ENCODE results near the gene RGP1. TPM values are rescaled to one million over a fixed set of nuclear protein-coding genes. Genes with fewer than 3 reads are reported as not detected.

RGP1 gene
- total and polyA plus RNA-seq, 9 of the 15 experiments (the other 6 are each of a cell fraction or from before 2014, with no cell fraction given) = 0.42 to 13.8 (median 6.7) TPM

- no peak for TF ChIP-seq ESRRB (CRISPR knock-in tag; IDR thresholded peaks at IDR 0.05; ENCODE audit: borderline replicate concordance)
- no peak for TF ChIP-seq MYC (IDR thresholded peaks at IDR 0.05; ENCODE audit: low read depth, low read length)
- no peak for TF ChIP-seq MYC (CRISPR knock-in tag; IDR thresholded peaks at IDR 0.05; ENCODE audit: borderline replicate concordance, low read depth)
- no peak for TF ChIP-seq JUN (IDR thresholded peaks at IDR 0.05; ENCODE audit: borderline replicate concordance, low read depth, low read length)
- TF ChIP-seq JUN (CRISPR knock-in tag; IDR thresholded peaks at IDR 0.05; ENCODE audit: borderline replicate concordance) = no peak
- TF ChIP-seq HDAC3 (IDR thresholded peaks at IDR 0.05; ENCODE audit: borderline replicate concordance, partially characterized antibody) = no peak
- peak; percentile 47; the same call in 1 of the 2 replicates for TF ChIP-seq JUND (IDR thresholded peaks at IDR 0.05; ENCODE audit: borderline replicate concordance, low read depth, low read length)
- peak; percentile 34; the same call in 1 of the 3 replicates for TF ChIP-seq JUND (tag; IDR thresholded peaks at IDR 0.05; ENCODE audit: borderline replicate concordance, low read depth, low read length)
- no peak for TF ChIP-seq ELK1 (CRISPR knock-in tag; IDR thresholded peaks at IDR 0.05)
- TF ChIP-seq ZNF592 (IDR thresholded peaks at IDR 0.05) = no peak; the same call in 1 of the 2 replicates
- no peak for TF ChIP-seq FOXK2 (conservative IDR thresholded peaks at IDR 0.05 in 1 of 2, IDR thresholded peaks at IDR 0.05 in 1 of 2; ENCODE audit: low read depth in 2 of 2)
- no peak for TF ChIP-seq FOS (IDR thresholded peaks at IDR 0.05; ENCODE audit: extremely low read depth, insufficient read length)
- TF ChIP-seq ZNF143 (CRISPR knock-in tag; IDR thresholded peaks at IDR 0.05) = no peak
- no peak for TF ChIP-seq ZNF785 (CRISPR knock-in tag; IDR thresholded peaks at IDR 0.05)
- TF ChIP-seq POLR2B (IDR thresholded peaks at IDR 0.05; ENCODE audit: low read depth, partially characterized antibody) = peak; percentile 53
- TF ChIP-seq MTA2 (IDR thresholded peaks at IDR 0.05; ENCODE audit: low read depth) = no peak
- peak; percentile 62; the same call in 1 of the 2 replicates for TF ChIP-seq SUPT5H (IDR thresholded peaks at IDR 0.05)
- no peak for TF ChIP-seq SIN3A (IDR thresholded peaks at IDR 0.05; ENCODE audit: borderline replicate concordance in 2 of 2, control insufficient read depth in 1 of 2, low read depth in 2 of 2, low read length in 2 of 2)
- no peak for TF ChIP-seq ATF6 (CRISPR knock-in tag; IDR thresholded peaks at IDR 0.05)
- no peak for TF ChIP-seq MXI1 (IDR thresholded peaks at IDR 0.05; ENCODE audit: low read depth, low read length)
- TF ChIP-seq ZKSCAN3 (CRISPR knock-in tag; IDR thresholded peaks at IDR 0.05) = no peak
Measured at GRCh38 chr9:35731415-35732184, 17.5 kb upstream of the RGP1 start (continued).
